T-cell (primary cell): ENCODE measurements around the gene STX8. TPM values are rescaled to one million over a fixed set of nuclear protein-coding genes. Genes with fewer than 3 reads are reported as not detected.
"Not testable (repeated sequence)": the region's sequence is repeated elsewhere in the genome, so short reads cannot be mapped to it uniquely, and the experiment has no call there.

ENCODE experiments used
- ATAC-seq, 4 experiments: fragments of 200-7000 bp in 3 of 4; fragments of 150-1000 bp in 1 of 4; cut with Tn5 transposase; replicated peaks in 1 of 4; 1 replicate in 3 of 4; 2 replicates in 1 of 4; pipeline ENCODE4 v1.10.0; 2021; ENCODE audit warnings: moderate library complexity in 3 of 4, mild to moderate bottlenecking in 2 of 4, moderate number of reproducible peaks in 1 of 4
- CTCF ChIA-PET, 2 donors: fragments of 300-600 bp; sonication (Branson Sonifier 250); formaldehyde crosslinking; loops; one replicate each; lab custom pipeline; 2022; ENCODE audit warnings: antibody characterized with exemption in 2 of 2; lab: Charles Lee
- POLR2A ChIA-PET, 2 donors: fragments of 300-600 bp; sonication (Branson Sonifier 250); formaldehyde crosslinking; loops; one replicate each; lab custom pipeline; 2022; ENCODE audit warnings: antibody characterized with exemption in 2 of 2; lab: Charles Lee
- DNase-seq, 35 experiments: peaks; one replicate each; pipeline versions ENCODE4 v3.0.0 to v3.0.0-alpha.2; 2013 to 2023
- H3K27ac ChIP-seq: one replicate; pipeline ENCODE4 v1.5.1; 2013; ENCODE audit warnings: low read length
- H3K27me3 ChIP-seq, 2 experiments: replicated peaks in 1 of 2; 1 replicate in 1 of 2; 2 replicates in 1 of 2; pipeline versions ENCODE4 v1.6.1 to v1.7.0; 2013; ENCODE audit warnings: low read length in 1 of 2, mixed read lengths in 1 of 2; ENCODE audit not compliant: control insufficient read depth in 2 of 2, insufficient read depth in 2 of 2; ENCODE audit errors: extremely low read depth in 1 of 2
- H3K36me3 ChIP-seq, 2 donors: 1 replicate in 1 of 2; 2 replicates in 1 of 2; pipeline versions ENCODE4 v1.6.1 to v1.7.0; 2013; ENCODE audit warnings: low read length in 1 of 2; ENCODE audit not compliant: control insufficient read depth in 2 of 2, insufficient read depth in 1 of 2; ENCODE audit errors: extremely low read depth in 1 of 2
- H3K4me1 ChIP-seq, 2 experiments: 1 replicate in 1 of 2; 2 replicates in 1 of 2; pipeline versions ENCODE4 v1.6.1 to v1.7.0; 2013; ENCODE audit warnings: low read length in 2 of 2, mixed read lengths in 1 of 2; ENCODE audit not compliant: insufficient read depth in 2 of 2, control insufficient read depth in 1 of 2; ENCODE audit errors: extremely low read depth in 1 of 2
- H3K4me3 ChIP-seq, 2 donors: 1 replicate in 1 of 2; 2 replicates in 1 of 2; pipeline versions ENCODE4 v1.5.1 to v1.7.0; 2013; ENCODE audit warnings: mild to moderate bottlenecking in 2 of 2, low read length in 1 of 2, moderate library complexity in 1 of 2; ENCODE audit not compliant: control insufficient read depth in 1 of 2; ENCODE audit errors: extremely low read depth in 1 of 2
- H3K9me3 ChIP-seq: 2 replicates; pipeline ENCODE4 v1.7.0; 2013
- H3K27ac Mint-ChIP-seq, 2 donors: one replicate each; pipeline ENCODE4 v1.8.0; 2020 to 2021; ENCODE audit warnings: mild to moderate bottlenecking in 2 of 2, mixed read lengths in 2 of 2
- H3K27me3 Mint-ChIP-seq, 2 donors: one replicate each; pipeline ENCODE4 v1.8.0; 2021 to 2022; ENCODE audit warnings: mixed read lengths in 2 of 2
- H3K36me3 Mint-ChIP-seq: one replicate; pipeline ENCODE4 v1.8.0; 2021; ENCODE audit warnings: mixed read lengths
- H3K4me1 Mint-ChIP-seq, 3 donors: one replicate each; pipeline ENCODE4 v1.8.0; 2020 to 2022; ENCODE audit warnings: mixed read lengths in 3 of 3, mild to moderate bottlenecking in 1 of 3
- H3K4me3 Mint-ChIP-seq, 3 donors: one replicate each; pipeline ENCODE4 v1.8.0; 2020 to 2022; ENCODE audit warnings: mild to moderate bottlenecking in 3 of 3, mixed read lengths in 3 of 3, moderate library complexity in 3 of 3
- H3K9me3 Mint-ChIP-seq, 3 donors: one replicate each; pipeline ENCODE4 v1.8.0; 2020 to 2022; ENCODE audit warnings: mixed read lengths in 3 of 3
- WGBS: methylation state at CpG from one replicate; pipeline ENCODE4 v1.1.5; 2013; ENCODE audit warnings: missing lambda C conversion rate; ENCODE audit not compliant: insufficient coverage; 5-methylcytosine and 5-hydroxymethylcytosine counted together
- total RNA-seq, 35 experiments: library from RNA in 6 of 35; stranded (reverse) in 6 of 35; fragments of 120-200 nt in 1 of 35; gene quantifications; one replicate each; pipeline versions ENCODE4 v1.2.1 to v1.2.4 and lab custom pipeline; 2013 to 2026

Gene STX8
- total RNA-seq, 5 donors from 2014 or later (not counting 1 experiment from before 2014, with no cell fraction given): 34.1 to 65.2 (median 57.8) TPM

DNA sequence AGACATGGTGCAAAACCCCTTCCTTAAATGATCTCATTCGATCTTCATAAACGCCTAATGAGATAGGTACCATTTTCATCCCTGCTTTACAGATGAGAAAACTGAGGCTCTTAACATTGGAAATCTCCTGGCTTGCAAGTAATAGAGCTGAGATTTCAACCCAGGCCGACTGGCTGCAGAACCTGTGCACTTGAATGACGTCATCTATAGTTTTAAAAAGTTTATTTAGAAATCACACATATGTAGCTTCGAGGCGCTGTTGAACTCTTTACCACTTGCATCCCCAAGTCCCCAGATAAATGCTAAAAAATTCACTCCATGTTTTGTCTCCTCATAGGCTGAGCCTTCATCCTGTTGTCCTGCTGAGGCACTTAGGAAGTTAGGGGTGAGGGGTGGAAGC, 30.8 kb upstream of the STX8 start:
- no CpG with 5 or more reads among the region's 6 CpGs for WGBS
- Histone ChIP-seq H3K4me1 (no peaks in the 10 kb centered on the region), H3K4me3 (no peak overlapping the region), H3K9me3 (no peaks in the 10 kb centered on the region), H3K27ac (no peak overlapping the region), H3K36me3 (no peaks in the 10 kb centered on the region), H3K27me3 (peaks cover 0 to 3% of the 10 kb centered on the region in 2 experiments)
- Mint-ChIP-seq H3K27ac (no peak overlapping the region), H3K4me3 (no peak overlapping the region), H3K9me3 (no peaks in the 10 kb centered on the region), H3K27me3 (peaks cover 18% of the 10 kb centered on the region in 2 donors), H3K36me3 (no peaks in the 10 kb centered on the region), H3K4me1 (no peaks in the 10 kb centered on the region)
- DNase-seq (no peak), ATAC-seq (no peak)
- POLR2A ChIA-PET: no interaction called here
- CTCF ChIA-PET: no interaction called here

DNA sequence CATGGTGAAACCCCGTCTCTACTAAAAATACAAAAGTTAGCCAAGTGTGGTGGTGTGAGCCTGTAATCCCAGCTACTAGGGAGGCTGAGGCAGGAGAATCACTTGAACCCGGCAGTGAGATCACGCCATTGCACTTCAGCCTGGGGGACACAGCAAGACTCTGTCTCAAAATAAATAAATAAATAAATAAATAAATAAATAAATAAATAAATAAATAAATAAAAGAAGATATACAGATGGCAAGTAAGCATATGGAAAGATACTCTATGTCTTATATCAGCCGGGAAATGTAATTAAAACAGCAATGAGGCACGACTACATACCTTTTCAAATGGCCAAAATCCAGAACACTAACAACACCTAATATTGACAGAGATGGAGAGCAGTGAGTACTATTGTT, 29.0 kb upstream of the STX8 start:
- H3K27me3 Mint-ChIP-seq: peaks cover 21 to 22% of the 10 kb centered on the region in 2 donors
- H3K27ac Mint-ChIP-seq, H3K4me1 Mint-ChIP-seq, H3K36me3 ChIP-seq, ATAC-seq, H3K27ac ChIP-seq, POLR2A ChIA-PET, DNase-seq, H3K9me3 Mint-ChIP-seq, H3K4me3 Mint-ChIP-seq, H3K9me3 ChIP-seq, H3K36me3 Mint-ChIP-seq, CTCF ChIA-PET, H3K4me1 ChIP-seq, H3K4me3 ChIP-seq: not testable (repeated sequence)
- H3K27me3 ChIP-seq: peaks cover 0 to 11% of the 10 kb centered on the region in 2 experiments
- no CpG with 5 or more reads among the region's 5 CpGs for WGBS

DNA sequence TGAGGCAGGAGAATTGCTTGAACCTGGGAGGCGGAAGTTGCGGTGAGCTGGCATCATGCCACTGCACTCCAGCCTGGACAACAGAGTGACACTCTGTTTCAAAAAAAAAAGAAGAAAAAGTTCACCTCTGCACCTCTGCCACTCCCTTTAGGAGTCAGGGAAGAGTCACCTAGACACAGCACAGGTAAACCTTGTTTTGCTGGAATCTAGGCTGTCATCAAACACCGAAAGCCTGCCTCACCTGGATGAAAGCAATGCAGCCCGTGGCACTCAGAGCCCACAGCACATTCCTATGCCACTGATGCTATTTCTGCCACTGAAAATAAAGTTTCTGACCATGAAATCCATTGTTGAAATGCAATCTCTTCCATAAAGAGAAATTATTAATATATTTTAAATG, 23.0 kb upstream of the STX8 start:
- 100% methylated on average over 1 of the region's 4 CpGs for WGBS
- no peak overlapping the region for H3K27ac ChIP-seq
- peaks cover 0 to 14% of the 10 kb centered on the region in 2 experiments for H3K27me3 ChIP-seq
- Mint-ChIP-seq H3K27me3 (peaks cover 14 to 18% of the 10 kb centered on the region in 2 donors), H3K27ac (no peak overlapping the region), H3K9me3 (no peaks in the 10 kb centered on the region), H3K4me3 (no peak overlapping the region), H3K4me1 (no peaks in the 10 kb centered on the region), H3K36me3 (no peaks in the 10 kb centered on the region)
- H3K4me3 ChIP-seq: no peak overlapping the region
- ChIA-PET CTCF (interaction anchor here in 1 of 2 donors (0.6 kb wide), 1 partner anchor 17 kb away, joined by 4 read pairs; no protein-coding TSS in a partner anchor), POLR2A (no interaction called here)
- no peaks in the 10 kb centered on the region for H3K36me3 ChIP-seq
- DNase-seq: no peak
- no peaks in the 10 kb centered on the region for H3K9me3 ChIP-seq
- H3K4me1 ChIP-seq: no peaks in the 10 kb centered on the region
- ATAC-seq: no peak

DNA sequence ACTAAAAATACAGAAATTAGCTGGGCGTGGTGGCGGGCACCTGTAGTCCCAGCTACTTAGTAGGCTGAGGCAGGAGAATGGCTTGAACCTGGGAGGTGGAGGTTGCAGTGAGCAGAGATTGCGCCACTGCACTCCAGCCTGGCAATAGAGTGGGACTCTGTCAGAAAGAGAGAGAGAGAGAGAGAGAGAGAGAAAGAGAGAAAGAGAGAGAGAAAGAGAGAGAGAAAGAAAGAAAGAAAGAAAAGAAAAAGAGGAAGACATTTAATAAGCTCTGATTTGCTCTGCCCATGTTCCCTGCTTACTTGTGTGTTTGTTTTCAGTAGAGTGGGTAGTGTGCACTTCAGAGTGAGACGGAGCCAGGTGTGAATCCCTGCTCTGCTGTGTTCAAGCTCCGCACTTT, 22.0 kb upstream of the STX8 start:
- POLR2A ChIA-PET, ATAC-seq, H3K27ac Mint-ChIP-seq, CTCF ChIA-PET, H3K4me3 ChIP-seq, H3K27ac ChIP-seq, H3K36me3 ChIP-seq, H3K9me3 ChIP-seq, H3K9me3 Mint-ChIP-seq, H3K4me3 Mint-ChIP-seq, H3K4me1 Mint-ChIP-seq, H3K4me1 ChIP-seq, H3K36me3 Mint-ChIP-seq, DNase-seq: not testable (repeated sequence)
- H3K27me3 Mint-ChIP-seq: peaks cover 12 to 18% of the 10 kb centered on the region in 2 donors
- 95% methylated on average over 4 of the region's 5 CpGs for WGBS
- H3K27me3 ChIP-seq: peaks cover 0 to 14% of the 10 kb centered on the region in 2 experiments

DNA sequence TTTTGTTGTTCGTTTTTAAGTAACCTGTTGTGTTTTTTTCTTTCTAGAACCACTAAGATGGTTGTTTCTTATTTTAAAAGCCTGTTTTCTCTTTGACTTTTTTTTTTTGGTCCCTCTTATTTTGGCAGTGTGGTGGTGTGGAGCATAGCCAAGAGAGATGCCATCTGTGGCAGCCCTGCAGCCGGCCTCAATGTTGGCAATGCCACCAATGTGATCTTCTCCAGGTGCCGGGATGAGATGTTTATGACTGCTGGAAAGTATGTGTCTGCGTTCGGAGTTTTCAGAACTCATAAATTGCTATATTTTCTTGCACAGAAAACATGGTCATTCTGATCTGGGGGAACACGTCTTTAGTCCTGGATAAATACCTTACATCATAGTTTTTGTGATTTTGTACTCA, 18.4 kb upstream of the STX8 start:
- H3K27me3 Mint-ChIP-seq: peaks cover 8 to 15% of the 10 kb centered on the region in 2 donors
- Histone ChIP-seq H3K4me1 (no peaks in the 10 kb centered on the region), H3K9me3 (no peaks in the 10 kb centered on the region), H3K27ac (no peak overlapping the region), H3K36me3 (no peaks in the 10 kb centered on the region), H3K27me3 (peaks cover 0 to 9% of the 10 kb centered on the region in 2 experiments), H3K4me3 (no peak overlapping the region)
- H3K36me3 Mint-ChIP-seq: no peaks in the 10 kb centered on the region
- no peak overlapping the region for H3K27ac Mint-ChIP-seq
- CTCF ChIA-PET: no interaction called here
- H3K9me3 Mint-ChIP-seq: no peaks in the 10 kb centered on the region
- DNase-seq: no peak
- H3K4me1 Mint-ChIP-seq: no peaks in the 10 kb centered on the region
- POLR2A ChIA-PET: no interaction called here
- ATAC-seq: no peak
- no peak overlapping the region for H3K4me3 Mint-ChIP-seq
- 88% methylated on average over 2 of the region's 6 CpGs for WGBS

DNA sequence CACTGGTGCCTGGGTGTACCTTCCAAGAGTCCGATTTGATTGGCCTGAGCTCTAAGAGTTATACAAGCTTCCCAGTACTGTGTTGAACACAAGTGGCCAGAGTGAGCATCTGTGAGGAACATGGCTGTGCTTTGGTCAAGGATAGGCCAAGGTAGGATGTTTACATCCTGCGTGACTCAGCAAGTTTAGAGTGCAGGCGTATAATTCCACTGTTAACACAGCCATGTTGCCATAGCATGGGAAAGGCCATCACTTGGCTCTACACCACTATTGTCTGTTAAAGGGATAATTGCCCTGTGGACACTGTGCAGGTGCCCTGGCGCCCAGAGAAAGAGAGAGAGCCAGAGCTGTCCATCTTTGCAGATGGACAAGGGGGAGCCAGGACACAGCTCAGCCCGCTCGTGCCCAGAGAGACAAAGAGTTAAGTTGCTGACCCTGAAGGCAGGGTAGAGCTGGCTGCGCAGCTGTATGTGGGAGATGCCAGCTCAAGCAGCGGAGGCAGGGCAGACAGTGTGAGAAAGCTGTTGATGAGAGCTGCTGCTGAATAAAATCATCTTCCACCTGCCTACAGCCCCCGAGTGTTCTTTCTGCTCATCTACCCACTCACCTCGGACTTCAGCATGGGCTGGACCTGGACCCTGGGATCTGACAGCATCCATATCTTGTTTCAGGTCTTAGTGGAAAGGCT, 12.5 kb upstream of the STX8 start:
- H3K27me3 ChIP-seq: peaks cover 0 to 8% of the 10 kb centered on the region in 2 experiments
- ChIA-PET POLR2A (no interaction called here), CTCF (no interaction called here)
- no peak overlapping the region for H3K4me3 ChIP-seq
- Mint-ChIP-seq H3K27me3 (peaks cover 2 to 8% of the 10 kb centered on the region in 2 donors), H3K4me1 (peaks cover 0 to 3% (median 0%) of the 10 kb centered on the region in 3 donors), H3K36me3 (no peaks in the 10 kb centered on the region), H3K4me3 (no peak overlapping the region), H3K9me3 (peaks cover 3 to 11% (median 7%) of the 10 kb centered on the region in 3 donors), H3K27ac (no peak overlapping the region)
- DNase-seq: no peak
- H3K36me3 ChIP-seq: no peaks in the 10 kb centered on the region
- H3K27ac ChIP-seq: no peak overlapping the region
- no peaks in the 10 kb centered on the region for H3K9me3 ChIP-seq
- ATAC-seq: no peak
- H3K4me1 ChIP-seq: no peaks in the 10 kb centered on the region
- 85% methylated on average over 6 of the region's 10 CpGs for WGBS
